Thyroid gland (tissue), 4 donors: ENCODE results near the gene AXDND1. TPM values are rescaled to one million over a fixed set of nuclear protein-coding genes. Genes with fewer than 3 reads are reported as not detected.

Experiments used
- DNase-seq, 2 donors: peaks; one replicate each; pipeline ENCODE4 v3.0.0-alpha.2; 2019
- H3K27ac ChIP-seq, 3 donors: fragments of 200-600 bp; sonication (generic); 1 replicate in 2 of 3; 2 replicates in 1 of 3; pipeline ENCODE4 v1.5.1; 2016 to 2019; ENCODE audit warnings: mild to moderate bottlenecking in 1 of 3, moderate library complexity in 1 of 3
- H3K27me3 ChIP-seq: fragments of 200-600 bp; sonication (generic); one replicate; pipeline ENCODE4 v1.5.1; 2019
- H3K36me3 ChIP-seq, 2 donors: fragments of 200-600 bp; sonication (generic); one replicate each; pipeline ENCODE4 v1.5.1; 2016 to 2019
- H3K4me1 ChIP-seq, 2 donors: fragments of 200-600 bp; sonication (generic); one replicate each; pipeline ENCODE4 v1.5.1; 2017 to 2019
- H3K4me3 ChIP-seq, 3 donors: fragments of 200-600 bp; sonication (generic); replicated peaks in 1 of 3; 1 replicate in 2 of 3; 2 replicates in 1 of 3; pipeline ENCODE4 v1.5.1; 2016; ENCODE audit warnings: mild to moderate bottlenecking in 1 of 3
- H3K9me3 ChIP-seq: fragments of 200-600 bp; sonication (generic); one replicate; pipeline ENCODE4 v1.5.1; 2017
- POLR2A ChIP-seq, 2 donors: fragments of 450-650 bp; IDR thresholded peaks; one replicate each; pipeline ENCODE4 v1.6.1; 2017; ENCODE audit warnings: antibody characterized with exemption in 2 of 2, mild to moderate bottlenecking in 2 of 2, moderate library complexity in 1 of 2
- WGBS, 2 donors: methylation state at CpG; one replicate each; pipeline ENCODE4 v1.1.5; 2017; 5-methylcytosine and 5-hydroxymethylcytosine counted together
- intact Hi-C: fragments of 100-400 bp; cut with DNase I; formaldehyde crosslinking; loops from one replicate; pipeline ENCODE4 v1.15.1; 2023
- total RNA-seq, 4 donors: library from RNA; depleted of rRNA; stranded (reverse); fragments of >200 nt; gene quantifications; one replicate each; pipeline ENCODE4 v1.2.3, GENCODE V29; 2016
- TF ChIP-seq, protein P1 (sequence below), 6 experiments: fragments of 200-600 bp in 3 of 6; fragments of 450-650 bp in 3 of 6; sonication (generic) in 3 of 6; IDR thresholded peaks; one replicate each; pipeline ENCODE4 v1.5.1; 2016 to 2019; ENCODE audit warnings: antibody characterized with exemption in 6 of 6, mild to moderate bottlenecking in 2 of 6, inconsistent platforms in 1 of 6, moderate library complexity in 1 of 6

AXDND1 gene
- total RNA-seq, 4 donors from 2014 or later = 0.27 to 4.0 (median 2.1) TPM

DNA sequence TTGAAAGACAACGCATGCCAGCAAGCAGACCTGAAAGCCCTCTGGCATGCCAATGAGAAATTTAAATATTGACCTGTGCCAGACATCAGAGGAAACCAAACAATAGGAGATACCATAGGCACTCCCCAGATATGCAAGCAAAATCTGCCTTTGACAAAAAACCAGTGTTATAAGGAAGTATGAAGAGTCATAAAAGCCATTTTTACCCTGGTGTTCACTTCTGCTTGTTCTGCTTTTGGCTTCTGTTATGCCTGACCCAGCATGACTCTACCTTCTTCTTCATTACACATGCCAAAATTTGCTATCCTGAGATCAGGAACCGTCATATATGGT is 183.6 kb downstream of the AXDND1 start:
- DNase-seq = no peak
- TF ChIP-seq, protein P1, sequence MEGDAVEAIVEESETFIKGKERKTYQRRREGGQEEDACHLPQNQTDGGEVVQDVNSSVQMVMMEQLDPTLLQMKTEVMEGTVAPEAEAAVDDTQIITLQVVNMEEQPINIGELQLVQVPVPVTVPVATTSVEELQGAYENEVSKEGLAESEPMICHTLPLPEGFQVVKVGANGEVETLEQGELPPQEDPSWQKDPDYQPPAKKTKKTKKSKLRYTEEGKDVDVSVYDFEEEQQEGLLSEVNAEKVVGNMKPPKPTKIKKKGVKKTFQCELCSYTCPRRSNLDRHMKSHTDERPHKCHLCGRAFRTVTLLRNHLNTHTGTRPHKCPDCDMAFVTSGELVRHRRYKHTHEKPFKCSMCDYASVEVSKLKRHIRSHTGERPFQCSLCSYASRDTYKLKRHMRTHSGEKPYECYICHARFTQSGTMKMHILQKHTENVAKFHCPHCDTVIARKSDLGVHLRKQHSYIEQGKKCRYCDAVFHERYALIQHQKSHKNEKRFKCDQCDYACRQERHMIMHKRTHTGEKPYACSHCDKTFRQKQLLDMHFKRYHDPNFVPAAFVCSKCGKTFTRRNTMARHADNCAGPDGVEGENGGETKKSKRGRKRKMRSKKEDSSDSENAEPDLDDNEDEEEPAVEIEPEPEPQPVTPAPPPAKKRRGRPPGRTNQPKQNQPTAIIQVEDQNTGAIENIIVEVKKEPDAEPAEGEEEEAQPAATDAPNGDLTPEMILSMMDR (IDR thresholded peaks at IDR 0.05) = no peak
- no peak for TF ChIP-seq POLR2A (IDR thresholded peaks at IDR 0.05)
- Histone ChIP-seq H3K36me3 (no peaks in the 10 kb centered on the region), H3K9me3 (no peaks in the 10 kb centered on the region), H3K4me3 (no peak overlapping the region), H3K27me3 (no peaks in the 10 kb centered on the region), H3K27ac (no peak overlapping the region), H3K4me1 (peaks cover 8 to 15% of the 10 kb centered on the region in 2 donors)
- intact Hi-C loops = no loop called here
- WGBS, 2 donors = 88% methylated on average over 2 of the region's 2 CpGs

DNA sequence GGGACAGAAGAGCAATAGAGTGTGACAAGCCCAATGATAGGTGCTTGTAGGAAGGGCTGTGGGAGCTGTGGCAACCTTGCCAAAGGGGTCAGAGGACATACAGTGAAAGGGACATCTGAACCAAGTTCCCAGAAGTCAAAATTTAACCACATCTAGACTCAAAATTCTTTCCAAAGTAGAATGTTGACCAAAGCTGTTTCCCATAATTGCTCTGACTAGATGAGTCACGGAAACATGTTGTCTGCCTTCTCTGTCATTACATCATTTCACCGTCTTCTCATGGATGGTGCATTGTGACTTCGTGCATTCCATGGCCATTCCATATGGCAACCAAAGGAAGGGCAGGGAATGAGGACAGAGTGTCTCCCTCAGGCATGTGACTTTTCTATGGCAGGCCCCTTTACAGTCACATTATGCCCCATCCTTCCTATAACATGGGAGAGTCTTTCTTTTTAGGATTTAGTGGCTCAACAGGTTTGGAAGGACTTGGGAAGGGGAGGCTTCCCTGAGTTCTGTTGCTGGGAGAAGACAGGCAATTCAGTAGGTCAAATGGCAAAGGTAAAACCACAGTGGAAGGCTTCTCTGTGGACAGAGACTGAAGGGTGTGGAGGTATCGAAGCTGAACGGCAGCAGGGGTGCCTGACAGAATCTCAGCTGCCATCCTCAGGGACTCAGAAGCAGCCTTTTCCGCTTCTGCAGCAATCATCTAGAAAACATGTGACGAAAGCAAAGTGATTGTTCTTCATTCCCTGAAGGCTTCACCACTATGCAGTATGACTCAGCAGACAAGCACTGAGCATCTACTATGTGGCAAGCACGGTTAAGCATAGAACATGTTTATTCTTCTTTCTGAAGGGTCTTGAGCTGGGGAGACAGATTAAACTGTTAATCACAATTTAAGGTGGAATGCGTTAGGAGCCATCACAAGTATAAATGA is 185.2 kb downstream of the AXDND1 start:
- no peak for DNase-seq
- no peak for TF ChIP-seq POLR2A (IDR thresholded peaks at IDR 0.05)
- TF ChIP-seq, protein P1 (IDR thresholded peaks at IDR 0.05) = no peak
- 64 to 76% methylated on average over 9 of the region's 9 CpGs for WGBS, 2 donors
- H3K4me1 ChIP-seq = peaks cover 0 to 2% of the 10 kb centered on the region in 2 donors
- H3K9me3 ChIP-seq = no peaks in the 10 kb centered on the region
- no peaks in the 10 kb centered on the region for H3K27me3 ChIP-seq
- intact Hi-C loops = no loop called here
- no peaks in the 10 kb centered on the region for H3K36me3 ChIP-seq
- H3K27ac ChIP-seq = no peak overlapping the region
- no peak overlapping the region for H3K4me3 ChIP-seq

DNA sequence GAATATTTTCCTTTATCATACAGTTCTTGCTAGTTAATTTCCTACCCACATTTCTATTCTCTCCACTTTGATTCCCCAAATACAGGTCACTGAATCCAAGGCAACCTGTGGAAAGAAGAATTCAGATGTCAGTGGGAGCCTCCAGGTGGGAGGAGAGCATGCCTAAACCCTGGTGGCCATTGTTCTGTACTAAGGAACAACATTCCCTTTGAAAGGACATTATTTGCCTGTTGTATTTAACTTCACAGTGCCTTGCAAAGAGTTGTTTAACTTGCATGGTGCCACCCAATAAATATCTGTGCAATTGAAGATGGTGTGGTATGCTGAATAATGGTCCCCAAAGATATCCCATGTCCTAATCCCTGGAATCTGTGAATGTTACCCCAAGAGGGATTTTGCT is 188.7 kb downstream of the AXDND1 start:
- Histone ChIP-seq H3K4me1 (no peaks in the 10 kb centered on the region), H3K9me3 (no peaks in the 10 kb centered on the region), H3K4me3 (no peak overlapping the region), H3K36me3 (no peaks in the 10 kb centered on the region), H3K27ac (no peak overlapping the region), H3K27me3 (no peaks in the 10 kb centered on the region)
- intact Hi-C loops = no loop called here
- DNase-seq = no peak
- TF ChIP-seq, protein P1 (IDR thresholded peaks at IDR 0.05) = no peak
- TF ChIP-seq POLR2A (IDR thresholded peaks at IDR 0.05) = no peak

DNA sequence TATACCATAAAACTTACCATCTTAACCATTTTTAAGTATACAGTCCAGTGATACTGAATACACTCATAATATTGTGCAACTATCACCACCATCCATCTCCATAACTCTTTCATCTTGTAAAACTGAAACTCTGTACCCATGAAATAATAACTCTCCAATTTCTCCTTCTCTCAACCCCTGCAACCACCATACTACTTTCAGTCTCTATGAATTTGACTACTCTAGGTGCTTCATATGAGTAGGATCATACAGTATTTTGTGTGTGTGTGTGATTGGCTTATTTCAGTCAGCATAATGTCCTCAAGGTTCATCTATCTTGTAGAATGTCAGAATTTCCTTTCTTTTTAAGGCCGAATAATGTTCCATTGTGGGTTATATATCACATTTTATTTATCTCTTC is 192.3 kb downstream of the AXDND1 start:
- TF ChIP-seq, protein P1 (IDR thresholded peaks at IDR 0.05) = no peak
- no peak for TF ChIP-seq POLR2A (IDR thresholded peaks at IDR 0.05)
- WGBS, 2 donors = 93 to 98% methylated on average over 1 of the region's 1 CpG
- H3K36me3 ChIP-seq = no peaks in the 10 kb centered on the region
- intact Hi-C loops = no loop called here
- H3K27me3 ChIP-seq = no peaks in the 10 kb centered on the region
- no peak overlapping the region for H3K4me3 ChIP-seq
- no peaks in the 10 kb centered on the region for H3K4me1 ChIP-seq
- no peak overlapping the region for H3K27ac ChIP-seq
- DNase-seq = no peak
- H3K9me3 ChIP-seq = no peaks in the 10 kb centered on the region

DNA sequence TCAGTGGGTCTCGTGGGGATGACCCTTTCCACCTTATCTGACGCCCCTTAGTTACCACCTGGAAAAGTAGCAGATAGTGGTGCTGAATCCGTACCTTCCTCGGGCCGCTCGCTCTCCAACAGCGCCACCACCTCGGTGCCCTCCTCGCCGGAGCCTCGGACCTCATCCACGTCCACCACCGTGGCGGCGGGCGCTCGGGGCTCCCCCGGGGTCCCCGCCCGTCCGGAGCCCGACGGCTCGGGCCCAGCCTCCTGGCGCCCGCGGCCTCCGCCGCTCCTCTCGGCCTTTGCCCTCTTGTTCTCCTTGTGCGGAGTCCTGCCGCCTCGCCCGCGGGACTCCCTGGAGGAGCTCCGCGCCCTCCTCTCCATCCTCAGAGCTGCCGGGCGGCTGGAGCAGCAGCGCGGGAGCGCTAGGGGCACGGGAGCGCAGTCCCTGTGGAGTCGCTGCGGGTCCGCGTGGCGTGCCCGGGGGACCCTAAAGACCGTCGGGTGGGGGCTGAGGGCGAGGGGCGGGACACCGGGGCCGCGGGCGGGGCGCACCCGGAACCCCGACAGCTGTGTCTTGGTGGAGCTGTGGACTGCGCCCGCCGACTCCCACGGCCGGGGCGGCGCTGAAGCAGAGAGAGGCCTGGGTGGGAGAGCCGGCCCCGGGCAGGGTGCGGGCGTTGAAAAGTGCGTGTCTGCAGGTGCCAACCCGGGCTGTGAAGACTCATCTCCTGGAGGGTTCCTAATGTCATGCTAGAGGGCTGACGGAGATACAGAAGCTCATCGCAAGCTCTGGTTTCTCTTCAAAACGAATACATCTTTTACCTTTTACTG is 209.9 kb downstream of the AXDND1 start, which contains the start of gene NPHS2:
Gene NPHS2, minus strand, starts transcription at position 452 of the 818 bp plus-strand sequence. Its CDS starts 84 bp downstream, at position 368.
- H3K27me3 ChIP-seq = peaks cover 6% of the 10 kb centered on the region

More for the DNA sequence above, 209.9 kb downstream of the AXDND1 start, which contains the start of gene NPHS2:
- TF ChIP-seq POLR2A (IDR thresholded peaks at IDR 0.05) = no peak
- TF ChIP-seq, protein P1 (IDR thresholded peaks at IDR 0.05) = no peak
- peaks cover 4 to 10% of the 10 kb centered on the region in 2 donors for H3K4me1 ChIP-seq
- no peak for DNase-seq
- no peak within 1 kb of the TSS for H3K27ac ChIP-seq
- intact Hi-C loops = no loop called here
- H3K9me3 ChIP-seq = no peaks in the 10 kb centered on the region
- 9 to 15% methylated on average over 33 to 44 of the region's 77 CpGs for WGBS, 2 donors
- H3K36me3 ChIP-seq = no peaks in the 10 kb centered on the region
- no peak within 1 kb of the TSS for H3K4me3 ChIP-seq
